Stimulated activated CD4-positive, alpha-beta T cell treated with anti-CD3 and anti-CD28 coated beads, TNF-alpha, amount 100 ng/mL, for 4 hours (primary cell): ENCODE measurements around the gene RNU1-3.
"Not testable (repeated sequence)": the region's sequence is repeated elsewhere in the genome, so short reads cannot be mapped to it uniquely, and the experiment has no call there.

Source experiments
- DNase-seq, 3 experiments: peaks; one replicate each; pipeline ENCODE4 v3.0.0-alpha.2; 2020; ENCODE audit warnings: low read depth in 3 of 3

Gene RNU1-3

DNA sequence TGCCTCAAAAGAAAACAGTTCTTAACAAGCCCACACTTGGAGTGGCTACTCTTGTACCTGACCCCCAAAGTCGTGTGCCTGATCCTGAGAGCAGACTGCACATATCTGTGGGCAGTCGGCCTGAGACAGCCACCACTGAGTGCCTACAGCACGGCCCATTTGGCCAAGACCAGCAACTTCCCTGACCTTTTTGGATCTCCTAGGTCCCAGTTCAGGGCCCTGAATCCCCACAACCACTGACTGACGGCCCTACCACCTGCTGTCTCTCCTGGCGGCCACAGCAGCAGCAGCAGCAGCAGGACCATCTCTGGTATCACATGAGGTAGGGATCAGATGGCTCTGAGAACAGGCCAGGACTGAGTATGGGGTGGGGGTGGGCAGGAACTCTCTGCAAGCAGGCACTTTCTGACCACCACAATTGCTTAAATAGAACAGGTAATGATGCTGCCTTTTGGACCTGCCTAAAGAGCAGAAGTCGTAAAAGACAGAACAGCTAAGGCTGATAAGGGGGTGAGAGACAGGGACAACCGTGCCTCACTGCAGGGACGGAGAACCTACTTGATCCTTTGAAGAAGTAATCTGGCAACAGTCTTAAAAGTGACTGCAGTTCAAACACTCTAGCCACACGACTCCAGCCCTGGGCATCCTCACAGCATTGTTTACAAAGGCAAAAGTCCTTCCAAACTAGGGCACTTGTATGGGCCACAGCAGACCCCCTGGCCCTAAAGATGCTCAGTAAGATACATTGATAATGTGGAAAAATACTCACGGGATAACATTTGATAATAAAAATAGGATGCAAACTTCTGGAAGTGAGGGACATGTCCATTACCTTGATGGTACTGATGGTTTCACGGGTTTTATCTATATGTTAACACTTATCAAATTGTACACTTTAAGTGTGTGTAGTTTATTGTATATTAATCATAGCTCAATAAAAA lies 27.4 kb downstream of the RNU1-3 start:
- not testable (repeated sequence) for DNase-seq

DNA sequence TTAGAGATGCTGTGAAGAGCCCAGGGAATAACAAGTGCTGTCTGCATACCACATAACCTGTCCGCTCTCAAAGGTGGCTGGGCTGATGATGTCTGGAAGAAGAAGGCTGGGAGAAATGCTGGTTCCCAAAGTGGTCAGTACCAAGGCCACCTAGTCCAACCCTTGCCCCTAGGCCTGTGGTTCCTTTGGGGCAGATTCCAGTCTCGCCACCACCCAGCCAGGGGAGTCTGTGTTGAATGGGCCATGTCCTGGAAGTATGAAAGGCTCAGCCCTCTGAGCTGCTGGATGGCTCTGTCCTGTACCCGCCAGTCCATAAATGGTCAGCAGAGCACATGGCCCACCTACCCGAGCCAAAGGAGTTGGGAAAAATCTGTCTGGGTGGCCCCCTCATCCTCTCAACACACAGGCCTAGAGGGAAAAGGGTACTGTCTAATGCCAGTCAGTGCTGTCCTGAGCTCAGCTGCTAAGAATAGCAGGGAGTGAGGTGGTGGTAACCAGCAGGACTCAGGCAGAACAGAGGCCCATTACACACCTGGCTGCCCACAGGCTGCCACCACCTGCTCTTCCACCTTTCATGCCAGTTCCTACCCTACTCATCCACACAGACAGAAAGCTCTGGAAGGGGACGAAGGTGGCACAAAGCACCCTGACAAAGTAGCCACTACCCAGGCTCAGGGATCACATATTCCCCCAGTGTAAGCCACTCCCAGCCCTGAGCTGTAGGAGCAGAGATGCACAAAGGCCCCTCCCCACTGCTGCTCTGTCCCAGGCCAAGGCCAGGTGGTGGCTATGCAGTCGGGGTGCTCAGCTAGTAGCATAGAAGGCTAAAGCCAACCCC lies 28.6 kb downstream of the RNU1-3 start:
- not testable (repeated sequence) for DNase-seq

DNA sequence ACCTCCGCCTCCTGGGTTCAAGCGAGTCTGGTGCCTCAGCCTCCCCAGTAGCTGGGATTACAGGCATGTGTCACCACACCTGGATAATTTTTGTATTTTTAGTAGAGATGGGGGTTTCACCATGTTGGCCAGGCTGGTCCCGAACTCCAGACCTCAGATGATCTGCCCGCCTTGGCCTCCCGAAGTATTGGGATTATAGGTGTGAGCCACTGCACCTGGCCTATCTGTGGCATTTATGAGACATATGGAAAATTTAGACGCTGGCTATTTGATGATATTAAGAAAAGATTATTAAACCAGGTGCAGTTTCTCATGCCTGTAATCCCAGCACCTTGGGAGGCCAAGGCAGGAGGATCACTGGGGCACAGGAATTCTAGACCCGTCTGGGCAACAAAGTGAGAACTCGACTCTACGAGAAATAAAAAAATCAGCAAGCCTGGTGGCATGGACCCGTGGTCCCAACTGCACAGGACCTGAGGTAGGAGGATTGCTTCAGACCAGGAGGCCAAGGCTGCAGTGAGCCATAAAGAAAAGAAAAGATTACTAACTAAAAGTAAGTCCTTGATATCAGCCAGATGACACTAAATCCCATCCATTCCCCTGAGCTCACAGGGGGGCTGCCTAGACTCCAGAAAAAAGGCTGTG lies 30.1 kb downstream of the RNU1-3 start:
- DNase-seq = not testable (repeated sequence)

DNA sequence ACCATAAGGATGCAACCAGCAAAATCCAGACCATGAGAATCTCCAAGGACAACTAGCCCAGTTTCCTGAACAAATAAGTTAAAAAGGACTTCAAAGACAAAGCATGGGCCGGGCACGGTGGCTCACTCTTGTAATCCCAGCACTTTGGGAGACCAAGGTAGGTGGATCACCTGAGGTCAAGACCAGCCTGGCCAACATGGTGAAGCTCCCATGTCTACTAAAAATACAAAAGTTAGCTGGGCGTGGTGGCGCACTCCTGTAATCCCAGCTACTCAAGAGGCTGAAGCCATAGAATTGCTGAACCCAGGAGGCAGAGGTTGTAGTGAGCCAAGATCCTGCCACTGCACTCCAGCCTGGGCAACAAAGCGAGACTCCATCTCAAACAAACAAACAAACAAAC lies 30.8 kb downstream of the RNU1-3 start:
- not testable (repeated sequence) for DNase-seq

DNA sequence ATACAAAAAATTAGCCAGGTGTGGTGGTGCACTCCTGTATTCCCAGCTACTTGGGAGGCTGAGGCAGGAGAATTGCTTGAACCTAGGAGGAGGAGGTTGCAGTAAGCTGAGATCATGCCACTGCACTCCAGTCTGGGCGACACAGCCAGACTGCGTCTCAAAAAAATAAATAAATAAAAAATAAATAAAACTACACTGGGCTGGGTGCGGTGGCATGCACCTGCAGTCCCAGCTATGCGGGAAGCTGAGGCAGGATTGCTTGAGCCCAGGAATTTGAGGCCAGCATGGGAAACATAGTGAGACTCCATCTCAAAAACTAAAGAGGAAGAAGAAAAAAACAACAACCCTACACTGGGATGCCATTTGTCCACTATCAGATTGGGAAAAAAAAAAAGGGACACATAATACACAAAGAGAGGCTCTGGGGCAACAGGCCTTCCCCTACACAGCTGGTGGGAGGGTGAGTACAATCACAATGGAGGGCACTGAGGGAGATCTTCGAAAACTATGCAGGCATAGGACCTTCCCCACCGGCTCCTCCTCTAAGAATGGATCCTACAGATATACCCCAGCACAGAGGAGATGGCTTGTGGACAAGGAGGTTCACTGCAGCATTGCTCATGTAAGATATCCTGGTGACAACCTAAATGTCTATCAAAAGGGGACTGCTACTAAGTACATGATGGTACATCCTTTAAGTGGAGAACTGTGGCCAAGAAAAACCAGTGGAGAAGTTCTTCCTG lies 33.0 kb downstream of the RNU1-3 start:
- DNase-seq = not testable (repeated sequence)

DNA sequence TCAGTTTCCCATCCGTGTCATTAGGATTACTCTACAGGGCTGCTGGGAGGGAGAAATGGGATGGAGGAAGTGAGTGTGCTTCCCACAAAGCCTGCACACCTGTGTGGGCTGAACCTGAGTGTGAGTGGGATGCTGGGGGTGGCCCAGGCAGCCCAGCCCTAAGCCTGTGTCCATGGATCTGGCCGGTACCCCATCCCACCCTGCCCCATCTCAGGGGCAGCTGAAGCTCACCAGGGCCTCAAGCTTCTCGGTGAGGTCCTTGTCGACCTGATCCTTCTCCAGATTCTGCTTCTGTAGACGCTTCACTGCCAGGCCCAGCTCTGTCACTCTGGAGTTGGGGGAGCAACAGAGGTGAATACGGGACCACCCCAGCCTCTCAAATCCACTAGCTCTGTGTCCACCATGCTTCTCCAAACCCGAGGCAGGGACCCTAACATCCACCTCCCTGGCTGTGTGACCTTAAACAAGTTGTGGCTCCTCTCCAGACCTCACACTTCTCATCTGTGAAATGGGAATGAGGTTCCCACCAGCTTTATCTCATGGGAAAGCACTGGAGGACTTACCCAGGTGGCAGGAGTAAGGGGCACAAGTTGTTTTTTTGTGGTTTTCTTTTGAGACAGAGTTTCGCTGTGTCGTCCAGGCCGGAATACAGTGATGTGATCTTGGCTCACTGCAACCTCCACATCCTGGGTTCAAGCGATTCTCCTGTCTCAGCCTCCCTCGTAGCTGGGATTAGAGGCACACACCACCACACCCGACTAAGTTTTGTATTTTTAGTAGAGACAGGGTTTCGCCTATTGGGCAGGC lies 34.5 kb downstream of the RNU1-3 start:
- not testable (repeated sequence) for DNase-seq

DNA sequence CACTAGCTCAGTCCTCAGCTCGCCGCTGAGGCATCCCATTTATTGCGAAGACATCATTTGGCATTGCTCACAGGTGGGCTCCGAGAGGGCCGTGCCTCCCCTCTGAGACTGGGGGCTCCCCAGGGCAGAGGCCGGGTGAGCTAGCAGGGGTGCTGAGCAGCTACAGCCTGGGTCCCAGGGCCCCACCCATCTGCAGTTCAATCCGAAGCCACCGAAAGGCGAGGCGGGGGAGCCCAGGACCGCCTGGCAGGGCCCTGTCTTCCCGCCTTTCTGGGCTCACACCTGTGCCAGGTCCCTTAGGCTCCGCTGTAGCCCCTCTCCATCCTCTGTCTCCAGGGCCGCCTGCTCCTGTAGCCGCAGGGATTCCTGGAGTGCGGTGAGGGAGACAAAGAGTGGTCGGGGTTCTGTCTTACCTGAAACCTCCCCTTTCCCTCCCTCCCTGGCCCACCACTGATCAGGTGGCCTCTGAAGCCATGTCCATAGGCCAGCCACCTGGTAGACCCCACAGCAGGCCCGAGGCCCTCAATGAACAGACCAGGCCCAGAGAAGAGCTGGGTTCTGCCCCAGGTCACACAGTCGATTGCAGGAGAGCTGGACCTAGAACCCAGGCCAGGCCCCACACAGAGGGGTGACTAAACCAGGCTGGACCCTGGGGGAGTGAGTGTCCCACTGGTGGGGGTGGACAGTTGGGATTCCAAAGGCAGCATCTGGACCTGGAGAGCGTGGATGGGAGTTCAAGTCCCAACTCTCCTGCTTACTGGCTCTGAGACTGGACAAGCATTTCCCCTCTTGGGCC lies 35.3 kb downstream of the RNU1-3 start:
- no peak for DNase-seq

DNA sequence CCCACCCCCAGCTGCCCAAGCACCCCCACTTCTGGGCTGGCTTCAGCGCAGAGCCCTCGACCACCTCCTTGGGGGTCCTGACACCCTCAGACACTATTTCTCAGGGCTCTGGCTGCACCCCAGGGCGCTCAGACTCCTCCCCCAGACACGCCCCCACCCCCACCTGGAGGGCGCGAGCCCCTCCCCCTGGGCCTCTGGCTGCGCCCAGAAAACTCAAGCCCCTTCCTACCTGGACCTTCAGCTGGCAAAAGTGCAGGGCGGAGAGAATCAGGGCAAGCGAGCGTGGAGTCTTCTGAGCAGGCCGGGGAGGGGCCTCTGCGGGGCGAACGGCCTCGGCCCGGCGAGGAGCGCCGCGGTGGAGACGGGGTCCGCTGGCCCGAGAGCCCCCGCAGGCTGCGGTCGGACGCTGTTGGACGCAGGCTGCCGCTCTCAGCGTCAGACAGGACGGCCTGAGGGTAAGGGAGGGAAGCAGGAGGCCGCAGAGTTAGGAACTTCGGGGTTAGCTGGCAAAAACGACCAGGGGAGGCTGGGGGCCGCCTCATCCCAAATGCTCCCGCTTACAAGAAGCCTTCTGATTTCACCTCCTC lies 36.0 kb downstream of the RNU1-3 start:
- DNase-seq = no peak

DNA sequence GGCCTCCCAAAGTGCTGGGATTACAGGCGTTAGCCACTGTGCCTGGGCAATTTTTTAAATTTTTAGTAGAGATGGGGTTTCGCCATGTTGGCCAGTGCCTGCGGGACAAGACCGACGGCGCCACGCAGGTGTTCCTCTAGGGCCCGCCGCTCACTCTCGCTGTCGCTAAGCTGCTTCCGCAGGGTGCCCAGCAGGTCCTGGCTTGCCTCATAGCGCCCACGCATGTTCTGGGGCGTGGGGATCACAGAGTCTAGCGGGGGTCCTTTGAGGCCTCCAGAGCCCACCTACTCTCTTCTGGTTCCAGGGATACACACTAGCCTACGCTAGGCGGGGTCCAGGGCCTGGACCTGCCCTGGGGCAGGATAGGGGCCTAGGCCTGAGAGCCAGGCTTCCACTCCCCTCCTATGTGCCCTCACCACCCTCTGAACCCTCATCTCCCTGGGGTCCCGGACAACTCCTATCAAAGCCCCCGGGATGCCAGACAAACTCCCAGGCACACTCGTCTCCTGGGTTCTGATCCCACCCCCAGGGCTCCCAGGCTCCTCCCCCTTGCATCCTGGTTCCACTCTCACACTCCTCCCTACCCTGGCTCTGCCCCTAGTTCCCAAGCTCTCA lies 36.7 kb downstream of the RNU1-3 start:
- not testable (repeated sequence) for DNase-seq

DNA sequence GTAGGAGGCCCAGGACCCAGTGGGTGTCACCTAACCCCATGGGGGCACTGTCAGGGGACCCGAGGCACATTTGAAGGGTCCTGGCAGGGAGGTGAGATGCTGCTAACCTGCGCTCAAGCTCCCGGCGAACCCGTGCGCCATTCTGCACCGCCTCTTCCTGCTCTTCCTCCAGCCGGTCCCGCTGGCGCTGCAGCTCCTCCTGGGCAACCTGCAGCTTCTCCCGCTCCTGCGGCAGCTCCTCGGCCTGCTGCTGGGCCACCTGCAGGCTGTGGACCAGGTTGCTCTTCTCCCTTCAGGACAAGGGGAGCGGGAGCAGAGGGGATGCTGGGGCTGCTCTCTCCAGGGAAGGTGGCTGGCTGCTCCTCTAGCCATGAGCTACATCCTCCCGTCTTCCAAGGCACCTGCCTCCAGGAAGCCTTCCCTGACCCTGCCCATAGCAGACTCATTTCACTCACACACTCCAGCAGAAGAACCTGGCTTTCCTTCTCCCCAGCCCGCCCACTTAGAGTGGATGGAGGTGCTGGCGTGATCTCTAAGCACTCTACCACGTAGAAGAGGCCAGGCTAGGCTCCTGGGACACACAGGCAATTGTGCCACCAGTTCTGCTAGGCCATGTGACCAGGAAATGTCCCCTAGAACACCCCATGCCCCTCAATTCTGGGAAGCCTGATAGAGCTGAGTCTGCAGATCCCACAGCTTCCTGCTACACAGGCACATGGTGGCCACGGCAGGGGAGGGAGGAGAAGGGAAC lies 38.2 kb downstream of the RNU1-3 start:
- DNase-seq = no peak

DNA sequence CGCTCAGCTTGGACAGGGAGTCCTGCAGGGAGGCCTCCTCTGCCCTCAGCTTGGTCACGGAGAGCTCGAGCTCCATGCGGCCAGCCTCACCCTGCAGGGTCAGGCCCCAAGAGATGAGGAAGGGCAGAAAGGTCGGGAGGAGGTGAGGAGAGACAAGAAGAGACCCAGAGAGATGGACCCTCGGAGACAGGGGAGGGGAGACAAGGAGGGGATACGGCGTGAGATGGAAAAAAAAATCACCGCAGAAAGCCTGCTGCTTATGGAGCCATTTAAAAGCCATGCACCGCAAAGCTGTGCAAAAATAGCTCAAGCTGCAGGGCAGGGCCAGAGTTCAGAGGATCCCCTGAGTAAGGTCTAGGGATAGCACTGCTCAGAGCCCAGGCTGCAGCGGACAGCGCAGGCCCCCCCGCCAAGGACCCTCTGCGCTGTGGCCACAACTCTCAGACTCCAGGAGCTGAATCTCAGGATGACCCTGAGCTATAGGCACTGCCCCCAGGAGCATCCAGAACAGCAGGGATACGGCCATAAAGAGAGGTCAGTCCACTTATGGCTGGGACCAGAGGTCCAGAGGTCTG lies 40.3 kb downstream of the RNU1-3 start:
- not testable (repeated sequence) for DNase-seq

DNA sequence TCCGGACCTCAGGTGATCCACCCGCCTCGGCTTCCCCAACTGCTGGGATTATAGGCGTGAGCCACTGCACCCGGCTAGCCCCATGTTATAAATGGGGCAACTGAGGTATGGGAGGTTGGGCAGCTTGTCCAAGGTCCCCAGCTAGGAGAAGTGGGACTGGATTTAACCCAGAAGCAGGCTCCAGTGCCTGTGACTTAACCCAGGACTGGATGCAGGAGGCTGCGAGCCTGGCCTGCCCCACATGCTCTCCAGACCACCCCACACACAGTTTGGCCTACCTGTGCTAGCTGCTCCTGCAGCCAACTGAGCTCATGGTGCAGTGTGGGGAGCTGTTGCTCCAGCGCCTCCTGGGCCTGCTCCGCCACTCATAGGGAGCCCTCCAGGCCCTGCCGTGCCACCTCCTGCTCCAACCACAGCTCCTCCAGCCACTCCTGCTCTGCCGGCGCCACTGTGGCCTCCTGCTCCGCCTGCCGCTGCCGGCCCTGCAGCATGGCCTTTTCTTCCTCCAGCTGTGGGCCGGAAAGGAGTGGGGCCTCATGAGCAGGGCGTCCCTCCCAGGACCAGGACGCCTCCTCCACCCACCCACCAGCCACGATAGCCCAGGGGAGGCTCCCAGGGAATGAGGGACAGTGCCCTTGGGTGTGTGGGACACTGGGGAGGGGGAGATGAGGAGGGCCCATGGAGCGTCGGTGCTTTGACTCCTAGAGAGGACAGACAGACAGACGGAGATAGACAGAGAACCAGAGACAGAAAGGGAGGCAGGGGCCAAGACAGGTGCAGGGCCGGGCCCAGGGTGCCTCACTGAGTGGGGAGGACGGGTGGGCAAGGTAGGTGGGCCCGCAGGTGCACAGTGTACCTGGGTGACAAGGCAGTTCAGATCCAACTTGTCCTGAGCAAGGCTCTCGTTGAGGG lies 41.0 kb downstream of the RNU1-3 start:
- DNase-seq = no peak

DNA sequence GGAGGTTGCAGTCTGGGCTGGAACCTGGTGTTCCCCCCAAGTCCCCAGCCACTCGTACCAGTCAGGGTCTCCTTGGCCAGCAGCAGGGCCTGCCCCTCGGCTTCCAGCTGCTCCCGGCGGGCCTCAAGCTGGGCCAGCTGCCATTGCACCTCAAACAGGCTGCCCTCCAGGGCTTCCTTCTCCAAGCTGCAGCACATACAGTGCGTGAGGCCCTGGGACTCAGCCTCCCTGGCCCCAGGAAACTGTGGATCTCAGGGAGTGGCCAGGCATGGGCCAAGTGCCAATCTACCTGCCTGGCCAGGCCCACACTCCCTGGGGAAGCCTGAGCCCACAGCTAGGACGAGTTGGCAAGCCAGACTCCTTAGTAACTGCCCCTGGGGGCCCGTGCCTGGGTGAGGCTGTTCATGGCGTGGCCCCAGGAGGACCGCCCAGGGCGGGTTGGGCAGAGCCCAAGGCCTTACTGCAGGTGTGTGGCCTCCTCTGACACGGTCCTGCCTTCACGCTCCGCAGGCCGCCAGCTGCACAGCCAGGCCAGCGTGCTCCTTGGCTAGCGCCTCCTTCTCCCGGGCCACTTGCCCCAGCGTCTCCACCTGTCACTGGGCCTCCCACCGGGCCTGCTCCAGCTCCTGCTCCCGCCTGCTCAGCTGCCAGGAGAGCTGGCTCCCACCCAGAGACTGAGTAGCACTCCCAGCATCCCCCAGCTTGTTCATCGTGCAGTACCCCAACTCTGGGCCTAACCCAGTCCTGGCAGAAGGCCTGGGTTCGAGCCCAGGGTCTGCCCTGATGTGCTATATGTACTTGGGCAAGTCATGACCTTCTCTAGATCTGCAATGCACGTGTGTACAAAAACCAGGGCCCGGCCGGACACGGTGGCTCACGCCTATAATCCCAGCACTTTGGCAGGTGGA lies 42.7 kb downstream of the RNU1-3 start:
- not testable (repeated sequence) for DNase-seq

DNA sequence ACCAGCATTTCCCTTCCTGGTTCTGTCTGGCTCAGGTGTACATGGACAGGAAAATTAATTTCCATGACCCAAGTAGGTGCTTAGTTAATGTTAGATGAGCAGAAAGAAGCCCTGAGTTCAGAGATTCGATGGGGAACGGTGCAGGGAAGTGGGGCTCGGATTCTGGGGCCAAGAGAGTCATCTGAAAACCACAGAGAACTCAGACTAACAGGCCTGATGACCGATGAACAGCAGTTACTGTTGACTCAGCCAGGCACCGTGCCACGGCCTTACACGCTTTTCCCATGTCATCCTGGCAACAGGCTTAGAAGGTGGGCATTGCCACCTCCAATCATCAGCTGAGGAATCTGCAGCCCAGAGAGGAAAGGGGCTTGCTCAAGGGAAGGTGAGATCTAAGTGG lies 43.4 kb downstream of the RNU1-3 start:
- not testable (repeated sequence) for DNase-seq

DNA sequence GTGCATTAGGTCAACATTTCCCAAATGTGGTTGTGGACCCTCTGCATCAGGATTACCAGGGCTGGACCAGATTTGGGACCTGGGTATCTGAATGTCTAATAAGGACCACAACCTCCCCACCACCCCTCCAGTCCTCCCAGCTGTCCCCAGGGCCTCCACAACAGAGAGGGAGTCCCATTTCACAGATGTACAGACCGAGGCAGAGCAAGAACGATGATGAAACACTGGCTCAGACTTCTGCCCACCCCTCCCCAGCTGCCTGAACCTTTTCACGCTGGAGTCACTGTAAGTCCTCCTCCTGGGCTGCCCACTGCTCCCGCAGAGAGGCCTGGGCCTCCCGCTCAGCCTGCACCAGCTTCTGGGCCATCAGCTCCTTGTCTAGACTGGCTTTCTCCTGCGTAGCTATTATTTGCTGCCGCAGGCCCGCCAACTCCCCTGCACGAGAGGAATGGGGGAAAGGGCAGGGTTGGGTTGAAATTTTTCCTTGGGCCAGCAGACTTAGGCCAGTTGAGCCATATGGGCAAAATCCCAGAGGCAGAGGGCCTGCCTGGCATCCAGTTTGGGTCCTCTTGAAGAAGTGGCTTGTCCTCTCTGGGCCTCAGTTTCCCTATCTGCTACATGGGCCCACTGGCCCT lies 45.0 kb downstream of the RNU1-3 start:
- DNase-seq = not testable (repeated sequence)
